Fibroblast of pulmonary artery (primary cell): ENCODE measurements around the gene HECTD2.

Experiments used
- DNase-seq: peaks from one replicate; pipeline ENCODE4 v3.0.0-alpha.2; 2010; ENCODE audit warnings: low read depth
- H3K4me3 ChIP-seq: replicated peaks from 2 replicates; pipeline ENCODE4 v1.5.1; 2011; ENCODE audit warnings: low read depth, mild to moderate bottlenecking, control low read depth, low read length, moderate library complexity
- CTCF ChIP-seq: IDR thresholded peaks from 2 replicates; pipeline ENCODE4 v1.5.1; 2011; ENCODE audit warnings: mild to moderate bottlenecking, control low read depth, low read length, inconsistent platforms; ENCODE audit errors: missing control alignments

Gene HECTD2

GRCh38 chr10:91549262-91549661 is 139.1 kb downstream of the HECTD2 start:
- H3K4me3 ChIP-seq: no peak overlapping the region
- TF ChIP-seq CTCF: no peak
- no peak for DNase-seq

- no peak for TF ChIP-seq CTCF
- DNase-seq: no peak
- H3K4me3 ChIP-seq: no peak overlapping the region
Observed at GRCh38 chr10:91550021-91550420, 139.9 kb downstream of the HECTD2 start.

- peak; percentile 86 for DNase-seq
- no peak overlapping the region for H3K4me3 ChIP-seq
- TF ChIP-seq CTCF: peak; percentile 96
Observed at GRCh38 chr10:91551856-91552255, 141.7 kb downstream of the HECTD2 start.

GRCh38 chr10:91552274-91553095 is 142.3 kb downstream of the HECTD2 start:
- peak; percentile 43 for DNase-seq
- TF ChIP-seq CTCF: peak; percentile 62
- H3K4me3 ChIP-seq: no peak overlapping the region

- DNase-seq: no peak
- TF ChIP-seq CTCF: no peak
- H3K4me3 ChIP-seq: no peak overlapping the region
Observed at GRCh38 chr10:91555455-91555854, 145.3 kb downstream of the HECTD2 start.

- no peak for DNase-seq
- H3K4me3 ChIP-seq: no peak overlapping the region
- no peak for TF ChIP-seq CTCF
Observed at GRCh38 chr10:91556691-91557566, 146.8 kb downstream of the HECTD2 start.
